GM23338 (cell line): ENCODE measurements around the gene VAT1. TPM values are rescaled to one million over a fixed set of nuclear protein-coding genes. Genes with fewer than 3 reads are reported as not detected.

ENCODE experiments used
- ATAC-seq: fragments of 200-7000 bp; cut with Tn5 transposase; 3 replicates; pipeline ENCODE4 v1.9.1; 2020
- DNase-seq: peaks from one replicate; pipeline ENCODE4 v3.0.0-alpha.2; 2015; ENCODE audit warnings: low spot score
- H2AFZ ChIP-seq: fragments of 200-600 bp; sonication (generic); 2 replicates; pipeline ENCODE4 v1.8.0; 2016; ENCODE audit warnings: antibody characterized with exemption, mild to moderate bottlenecking, moderate library complexity
- H3F3A ChIP-seq: fragments of 200-600 bp; sonication (generic); replicated peaks from 2 replicates; pipeline ENCODE4 v1.8.0; 2017; ENCODE audit warnings: antibody characterized with exemption, mixed run types, low read depth
- H3K27ac ChIP-seq: fragments of 200-600 bp; sonication (generic); 2 replicates; pipeline ENCODE4 v1.6.1; 2016; ENCODE audit warnings: low read depth
- H3K27me3 ChIP-seq: fragments of 200-600 bp; sonication (generic); 2 replicates; pipeline ENCODE4 v1.8.0; 2016; ENCODE audit warnings: mild to moderate bottlenecking, mixed run types, moderate library complexity; ENCODE audit not compliant: insufficient read depth
- H3K36me3 ChIP-seq: fragments of 200-600 bp; sonication (generic); 2 replicates; pipeline ENCODE4 v1.8.0; 2016; ENCODE audit warnings: mild to moderate bottlenecking; ENCODE audit not compliant: insufficient read depth
- H3K4me1 ChIP-seq: fragments of 200-600 bp; sonication (generic); 2 replicates; pipeline ENCODE4 v1.8.0; 2016; ENCODE audit warnings: mild to moderate bottlenecking, moderate library complexity; ENCODE audit not compliant: insufficient read depth
- H3K4me2 ChIP-seq: fragments of 200-600 bp; sonication (generic); 2 replicates; pipeline ENCODE4 v1.7.1; 2017; ENCODE audit warnings: mixed run types
- H3K4me3 ChIP-seq: fragments of 200-600 bp; sonication (generic); 2 replicates; pipeline ENCODE4 v1.6.1; 2016; ENCODE audit warnings: mixed run types
- H3K79me2 ChIP-seq: fragments of 200-600 bp; sonication (generic); replicated peaks from 2 replicates; pipeline ENCODE4 v1.8.0; 2017; ENCODE audit warnings: mild to moderate bottlenecking; ENCODE audit not compliant: insufficient read depth
- H3K9me2 ChIP-seq: fragments of 200-600 bp; sonication (generic); 2 replicates; pipeline ENCODE4 v1.8.0; 2017; ENCODE audit not compliant: insufficient read depth
- H4K20me1 ChIP-seq: fragments of 200-600 bp; sonication (generic); replicated peaks from 2 replicates; pipeline ENCODE4 v1.8.0; 2017; ENCODE audit warnings: mild to moderate bottlenecking; ENCODE audit not compliant: insufficient read depth
- H3K27ac Mint-ChIP-seq: 2 replicates; pipeline ENCODE4 v1.8.0; 2020; ENCODE audit warnings: inconsistent platforms, mild to moderate bottlenecking, moderate library complexity, mixed read lengths
- H3K27me3 Mint-ChIP-seq: 3 replicates; pipeline ENCODE4 v1.8.0; 2022; ENCODE audit warnings: low read depth, mild to moderate bottlenecking, moderate library complexity, mixed read lengths, inconsistent platforms; ENCODE audit not compliant: insufficient read depth, poor library complexity
- H3K36me3 Mint-ChIP-seq: 3 replicates; pipeline ENCODE4 v1.8.0; 2021; ENCODE audit warnings: low read depth, mild to moderate bottlenecking, inconsistent platforms, moderate library complexity, mixed read lengths
- H3K4me1 Mint-ChIP-seq: 3 replicates; pipeline ENCODE4 v1.8.0; 2020; ENCODE audit warnings: mild to moderate bottlenecking, inconsistent platforms, mixed read lengths
- H3K4me3 Mint-ChIP-seq: 3 replicates; pipeline ENCODE4 v1.8.0; 2021; ENCODE audit warnings: moderate library complexity, mild to moderate bottlenecking, inconsistent platforms, mixed read lengths
- H3K9me3 Mint-ChIP-seq: 3 replicates; pipeline ENCODE4 v1.8.0; 2020; ENCODE audit warnings: moderate library complexity, mild to moderate bottlenecking, inconsistent platforms, mixed read lengths
- CREB1 ChIP-seq: fragments of 250-450 bp; sonication (Bioruptor Pico); IDR thresholded peaks from 2 replicates; pipeline ENCODE4 v1.5.0; 2020; ENCODE audit warnings: low read depth, mild to moderate bottlenecking, moderate library complexity
- EZH2 ChIP-seq: fragments of 200-600 bp; sonication (generic); IDR thresholded peaks from one replicate; pipeline ENCODE4 v1.8.0; 2017; ENCODE audit warnings: antibody characterized with exemption, mild to moderate bottlenecking, low read depth; ENCODE audit not compliant: unreplicated experiment
- EZH2phosphoT487 ChIP-seq: fragments of 200-600 bp; sonication (generic); IDR thresholded peaks from one replicate; pipeline ENCODE4 v1.8.1; 2018; ENCODE audit warnings: antibody characterized with exemption; ENCODE audit not compliant: unreplicated experiment
- JUNB ChIP-seq: IDR thresholded peaks from one replicate; pipeline ENCODE4 v1.6.1; 2016; ENCODE audit warnings: antibody characterized with exemption; ENCODE audit not compliant: unreplicated experiment
- POLR2AphosphoS5 ChIP-seq: IDR thresholded peaks from 2 replicates; pipeline ENCODE4 v1.6.1; 2016; ENCODE audit warnings: antibody characterized with exemption, low read depth
- polyA plus RNA-seq: library from polyadenylated mRNA; unstranded; fragments of >200 nt; fragmentation: Nextera tagmentation; extraction: Ambion mirVana; gene quantifications from 2 replicates; pipeline ENCODE4 v1.2.1, GENCODE V29; 2016
- total RNA-seq: library from RNA; depleted of rRNA; stranded (reverse); fragments of >200 nt; shearing (Covaris generic); gene quantifications from 2 replicates; pipeline ENCODE4 v1.2.3, GENCODE V29; 2014
- TF ChIP-seq, protein P1 (sequence below): fragments of 250-450 bp; sonication (Bioruptor Pico); IDR thresholded peaks from 2 replicates; pipeline ENCODE4 v1.5.0; 2020; ENCODE audit warnings: mild to moderate bottlenecking, moderate library complexity
- TF ChIP-seq, protein P2 (sequence below): IDR thresholded peaks from one replicate; pipeline ENCODE4 v1.6.1; 2018; ENCODE audit warnings: antibody characterized with exemption; ENCODE audit not compliant: unreplicated experiment
- TF ChIP-seq, protein P3 (sequence below), 2 experiments: fragments of 200-600 bp in 1 of 2; sonication (generic) in 1 of 2; conservative IDR thresholded peaks; 2 replicates each; pipeline versions ENCODE4 v1.5.1 to v1.6.1; 2016 to 2017; ENCODE audit warnings: antibody characterized with exemption in 2 of 2, low read depth in 2 of 2, mild to moderate bottlenecking in 2 of 2, moderate library complexity in 1 of 2
- TF ChIP-seq, protein P4 (sequence below): IDR thresholded peaks from 2 replicates; pipeline ENCODE4 v1.6.1; 2016; ENCODE audit warnings: antibody characterized with exemption

The VAT1 gene
- total and polyA plus RNA-seq, 2 experiments from 2014 or later, result 233 to 300 TPM

DNA sequence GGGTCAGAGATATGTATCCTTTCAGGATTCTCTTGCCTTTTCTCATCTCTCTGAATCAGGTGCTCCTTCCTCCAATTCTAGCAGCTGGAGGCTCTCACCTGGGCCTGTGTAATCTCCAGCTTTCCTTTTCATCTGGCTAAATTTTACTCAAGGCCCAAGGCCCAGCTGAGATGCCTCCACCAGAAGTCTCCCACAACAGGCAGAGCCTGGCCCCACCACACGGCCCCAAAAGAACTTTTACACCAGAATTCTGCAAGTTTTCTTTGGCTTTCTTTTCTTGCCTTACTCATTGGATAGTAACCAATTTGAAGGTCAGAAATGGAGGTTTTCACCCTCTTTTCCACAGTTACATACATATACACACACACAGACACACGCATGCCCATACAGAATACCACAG lies 17.5 kb upstream of the VAT1 start:
- H3F3A ChIP-seq, result peaks cover 25% of the 10 kb centered on the region
- no peak overlapping the region for H2AFZ ChIP-seq
- H3K27me3 ChIP-seq, result no peaks in the 10 kb centered on the region
- H4K20me1 ChIP-seq, result no peaks in the 10 kb centered on the region
- no peaks in the 10 kb centered on the region for H3K36me3 ChIP-seq
- Mint-ChIP-seq H3K36me3 (0 out of 3 replicates have a peak, but pooled peaks cover 2% of the 10 kb centered on the region), H3K4me3 (no peak overlapping the region), H3K4me1 (peaks cover 72% of the 10 kb centered on the region), H3K27me3 (peaks cover 17% of the 10 kb centered on the region), H3K27ac (peak overlapping the region; percentile 61; the same call in 1 of the 2 replicates), H3K9me3 (no peaks in the 10 kb centered on the region)
- TF ChIP-seq JUNB, result no peak
- ATAC-seq (no peak), DNase-seq (no peak)
- H3K79me2 ChIP-seq, result no peaks in the 10 kb centered on the region
- no peak overlapping the region for H3K4me3 ChIP-seq
- no peaks in the 10 kb centered on the region for H3K9me2 ChIP-seq
- H3K4me2 ChIP-seq, result no peak overlapping the region
- H3K4me1 ChIP-seq, result peaks cover 64% of the 10 kb centered on the region
- H3K27ac ChIP-seq, result peak overlapping the region; percentile 64; the same call in 1 of the 2 replicates

DNA sequence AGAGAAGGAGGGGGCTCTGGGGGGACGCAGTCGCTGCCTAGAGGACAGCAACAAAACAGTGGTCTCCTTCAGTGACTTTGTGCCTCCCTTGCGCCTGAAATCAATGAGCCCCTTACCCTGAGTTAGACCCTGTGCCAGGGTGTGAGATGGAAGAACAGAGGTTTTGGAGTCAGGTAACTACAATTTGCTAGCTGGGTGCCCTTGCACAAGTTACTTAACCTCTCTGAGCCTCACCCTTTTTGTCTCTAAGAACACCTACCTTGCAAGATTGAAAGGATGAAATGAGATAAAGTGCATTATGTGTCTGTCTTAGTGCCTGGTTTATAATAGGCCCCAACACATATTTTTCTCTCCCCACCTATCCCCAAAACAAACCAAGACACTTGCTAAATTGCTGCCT lies 12.7 kb upstream of the VAT1 start:
- Mint-ChIP-seq H3K4me3 (peak overlapping the region; percentile 22; the same call in 1 of the 3 replicates), H3K9me3 (no peaks in the 10 kb centered on the region), H3K4me1 (peaks cover 55% of the 10 kb centered on the region), H3K27me3 (peaks cover 23% of the 10 kb centered on the region), H3K36me3 (peaks cover 4% of the 10 kb centered on the region; the same call in 1 of the 3 replicates), H3K27ac (peak overlapping the region; percentile 93)
- Histone ChIP-seq H3K4me1 (peaks cover 59% of the 10 kb centered on the region), H4K20me1 (no peaks in the 10 kb centered on the region), H3K4me2 (peak overlapping the region; percentile 73), H3K27ac (peak overlapping the region; percentile 84), H3K9me2 (no peaks in the 10 kb centered on the region), H3F3A (peaks cover 18% of the 10 kb centered on the region), H2AFZ (no peak overlapping the region), H3K4me3 (peak overlapping the region; percentile 47), H3K79me2 (no peaks in the 10 kb centered on the region), H3K27me3 (no peaks in the 10 kb centered on the region), H3K36me3 (no peaks in the 10 kb centered on the region)
- ATAC-seq (no peak), DNase-seq (no peak)
- TF ChIP-seq EZH2phosphoT487, result no peak
- TF ChIP-seq POLR2AphosphoS5, result no peak
- TF ChIP-seq JUNB, result no peak
- TF ChIP-seq CREB1 (CRISPR knock-in tag), result no peak
- TF ChIP-seq, protein P1, sequence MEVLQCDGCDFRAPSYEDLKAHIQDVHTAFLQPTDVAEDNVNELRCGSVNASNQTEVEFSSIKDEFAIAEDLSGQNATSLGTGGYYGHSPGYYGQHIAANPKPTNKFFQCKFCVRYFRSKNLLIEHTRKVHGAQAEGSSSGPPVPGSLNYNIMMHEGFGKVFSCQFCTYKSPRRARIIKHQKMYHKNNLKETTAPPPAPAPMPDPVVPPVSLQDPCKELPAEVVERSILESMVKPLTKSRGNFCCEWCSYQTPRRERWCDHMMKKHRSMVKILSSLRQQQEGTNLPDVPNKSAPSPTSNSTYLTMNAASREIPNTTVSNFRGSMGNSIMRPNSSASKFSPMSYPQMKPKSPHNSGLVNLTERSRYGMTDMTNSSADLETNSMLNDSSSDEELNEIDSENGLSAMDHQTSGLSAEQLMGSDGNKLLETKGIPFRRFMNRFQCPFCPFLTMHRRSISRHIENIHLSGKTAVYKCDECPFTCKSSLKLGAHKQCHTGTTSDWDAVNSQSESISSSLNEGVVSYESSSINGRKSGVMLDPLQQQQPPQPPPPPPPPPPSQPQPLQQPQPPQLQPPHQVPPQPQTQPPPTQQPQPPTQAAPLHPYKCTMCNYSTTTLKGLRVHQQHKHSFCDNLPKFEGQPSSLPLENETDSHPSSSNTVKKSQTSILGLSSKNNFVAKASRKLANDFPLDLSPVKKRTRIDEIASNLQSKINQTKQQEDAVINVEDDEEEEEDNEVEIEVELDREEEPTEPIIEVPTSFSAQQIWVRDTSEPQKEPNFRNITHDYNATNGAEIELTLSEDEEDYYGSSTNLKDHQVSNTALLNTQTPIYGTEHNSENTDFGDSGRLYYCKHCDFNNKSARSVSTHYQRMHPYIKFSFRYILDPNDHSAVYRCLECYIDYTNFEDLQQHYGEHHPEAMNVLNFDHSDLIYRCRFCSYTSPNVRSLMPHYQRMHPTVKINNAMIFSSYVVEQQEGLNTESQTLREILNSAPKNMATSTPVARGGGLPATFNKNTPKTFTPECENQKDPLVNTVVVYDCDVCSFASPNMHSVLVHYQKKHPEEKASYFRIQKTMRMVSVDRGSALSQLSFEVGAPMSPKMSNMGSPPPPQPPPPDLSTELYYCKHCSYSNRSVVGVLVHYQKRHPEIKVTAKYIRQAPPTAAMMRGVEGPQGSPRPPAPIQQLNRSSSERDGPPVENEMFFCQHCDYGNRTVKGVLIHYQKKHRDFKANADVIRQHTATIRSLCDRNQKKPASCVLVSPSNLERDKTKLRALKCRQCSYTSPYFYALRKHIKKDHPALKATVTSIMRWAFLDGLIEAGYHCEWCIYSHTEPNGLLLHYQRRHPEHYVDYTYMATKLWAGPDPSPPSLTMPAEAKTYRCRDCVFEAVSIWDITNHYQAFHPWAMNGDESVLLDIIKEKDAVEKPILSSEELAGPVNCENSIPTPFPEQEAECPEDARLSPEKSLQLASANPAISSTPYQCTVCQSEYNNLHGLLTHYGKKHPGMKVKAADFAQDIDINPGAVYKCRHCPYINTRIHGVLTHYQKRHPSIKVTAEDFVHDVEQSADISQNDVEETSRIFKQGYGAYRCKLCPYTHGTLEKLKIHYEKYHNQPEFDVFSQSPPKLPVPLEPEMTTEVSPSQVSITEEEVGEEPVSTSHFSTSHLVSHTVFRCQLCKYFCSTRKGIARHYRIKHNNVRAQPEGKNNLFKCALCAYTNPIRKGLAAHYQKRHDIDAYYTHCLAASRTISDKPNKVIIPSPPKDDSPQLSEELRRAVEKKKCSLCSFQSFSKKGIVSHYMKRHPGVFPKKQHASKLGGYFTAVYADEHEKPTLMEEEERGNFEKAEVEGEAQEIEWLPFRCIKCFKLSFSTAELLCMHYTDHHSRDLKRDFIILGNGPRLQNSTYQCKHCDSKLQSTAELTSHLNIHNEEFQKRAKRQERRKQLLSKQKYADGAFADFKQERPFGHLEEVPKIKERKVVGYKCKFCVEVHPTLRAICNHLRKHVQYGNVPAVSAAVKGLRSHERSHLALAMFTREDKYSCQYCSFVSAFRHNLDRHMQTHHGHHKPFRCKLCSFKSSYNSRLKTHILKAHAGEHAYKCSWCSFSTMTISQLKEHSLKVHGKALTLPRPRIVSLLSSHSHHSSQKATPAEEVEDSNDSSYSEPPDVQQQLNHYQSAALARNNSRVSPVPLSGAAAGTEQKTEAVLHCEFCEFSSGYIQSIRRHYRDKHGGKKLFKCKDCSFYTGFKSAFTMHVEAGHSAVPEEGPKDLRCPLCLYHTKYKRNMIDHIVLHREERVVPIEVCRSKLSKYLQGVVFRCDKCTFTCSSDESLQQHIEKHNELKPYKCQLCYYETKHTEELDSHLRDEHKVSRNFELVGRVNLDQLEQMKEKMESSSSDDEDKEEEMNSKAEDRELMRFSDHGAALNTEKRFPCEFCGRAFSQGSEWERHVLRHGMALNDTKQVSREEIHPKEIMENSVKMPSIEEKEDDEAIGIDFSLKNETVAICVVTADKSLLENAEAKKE (CRISPR knock-in tag), result no peak
- TF ChIP-seq, protein P2, sequence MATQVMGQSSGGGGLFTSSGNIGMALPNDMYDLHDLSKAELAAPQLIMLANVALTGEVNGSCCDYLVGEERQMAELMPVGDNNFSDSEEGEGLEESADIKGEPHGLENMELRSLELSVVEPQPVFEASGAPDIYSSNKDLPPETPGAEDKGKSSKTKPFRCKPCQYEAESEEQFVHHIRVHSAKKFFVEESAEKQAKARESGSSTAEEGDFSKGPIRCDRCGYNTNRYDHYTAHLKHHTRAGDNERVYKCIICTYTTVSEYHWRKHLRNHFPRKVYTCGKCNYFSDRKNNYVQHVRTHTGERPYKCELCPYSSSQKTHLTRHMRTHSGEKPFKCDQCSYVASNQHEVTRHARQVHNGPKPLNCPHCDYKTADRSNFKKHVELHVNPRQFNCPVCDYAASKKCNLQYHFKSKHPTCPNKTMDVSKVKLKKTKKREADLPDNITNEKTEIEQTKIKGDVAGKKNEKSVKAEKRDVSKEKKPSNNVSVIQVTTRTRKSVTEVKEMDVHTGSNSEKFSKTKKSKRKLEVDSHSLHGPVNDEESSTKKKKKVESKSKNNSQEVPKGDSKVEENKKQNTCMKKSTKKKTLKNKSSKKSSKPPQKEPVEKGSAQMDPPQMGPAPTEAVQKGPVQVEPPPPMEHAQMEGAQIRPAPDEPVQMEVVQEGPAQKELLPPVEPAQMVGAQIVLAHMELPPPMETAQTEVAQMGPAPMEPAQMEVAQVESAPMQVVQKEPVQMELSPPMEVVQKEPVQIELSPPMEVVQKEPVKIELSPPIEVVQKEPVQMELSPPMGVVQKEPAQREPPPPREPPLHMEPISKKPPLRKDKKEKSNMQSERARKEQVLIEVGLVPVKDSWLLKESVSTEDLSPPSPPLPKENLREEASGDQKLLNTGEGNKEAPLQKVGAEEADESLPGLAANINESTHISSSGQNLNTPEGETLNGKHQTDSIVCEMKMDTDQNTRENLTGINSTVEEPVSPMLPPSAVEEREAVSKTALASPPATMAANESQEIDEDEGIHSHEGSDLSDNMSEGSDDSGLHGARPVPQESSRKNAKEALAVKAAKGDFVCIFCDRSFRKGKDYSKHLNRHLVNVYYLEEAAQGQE, result no peak
- TF ChIP-seq EZH2, result no peak
- TF ChIP-seq, protein P3, sequence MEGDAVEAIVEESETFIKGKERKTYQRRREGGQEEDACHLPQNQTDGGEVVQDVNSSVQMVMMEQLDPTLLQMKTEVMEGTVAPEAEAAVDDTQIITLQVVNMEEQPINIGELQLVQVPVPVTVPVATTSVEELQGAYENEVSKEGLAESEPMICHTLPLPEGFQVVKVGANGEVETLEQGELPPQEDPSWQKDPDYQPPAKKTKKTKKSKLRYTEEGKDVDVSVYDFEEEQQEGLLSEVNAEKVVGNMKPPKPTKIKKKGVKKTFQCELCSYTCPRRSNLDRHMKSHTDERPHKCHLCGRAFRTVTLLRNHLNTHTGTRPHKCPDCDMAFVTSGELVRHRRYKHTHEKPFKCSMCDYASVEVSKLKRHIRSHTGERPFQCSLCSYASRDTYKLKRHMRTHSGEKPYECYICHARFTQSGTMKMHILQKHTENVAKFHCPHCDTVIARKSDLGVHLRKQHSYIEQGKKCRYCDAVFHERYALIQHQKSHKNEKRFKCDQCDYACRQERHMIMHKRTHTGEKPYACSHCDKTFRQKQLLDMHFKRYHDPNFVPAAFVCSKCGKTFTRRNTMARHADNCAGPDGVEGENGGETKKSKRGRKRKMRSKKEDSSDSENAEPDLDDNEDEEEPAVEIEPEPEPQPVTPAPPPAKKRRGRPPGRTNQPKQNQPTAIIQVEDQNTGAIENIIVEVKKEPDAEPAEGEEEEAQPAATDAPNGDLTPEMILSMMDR (conservative IDR thresholded peaks at IDR 0.05; ENCODE audit: low read depth in 2 of 2), result no peak
- TF ChIP-seq, protein P4, sequence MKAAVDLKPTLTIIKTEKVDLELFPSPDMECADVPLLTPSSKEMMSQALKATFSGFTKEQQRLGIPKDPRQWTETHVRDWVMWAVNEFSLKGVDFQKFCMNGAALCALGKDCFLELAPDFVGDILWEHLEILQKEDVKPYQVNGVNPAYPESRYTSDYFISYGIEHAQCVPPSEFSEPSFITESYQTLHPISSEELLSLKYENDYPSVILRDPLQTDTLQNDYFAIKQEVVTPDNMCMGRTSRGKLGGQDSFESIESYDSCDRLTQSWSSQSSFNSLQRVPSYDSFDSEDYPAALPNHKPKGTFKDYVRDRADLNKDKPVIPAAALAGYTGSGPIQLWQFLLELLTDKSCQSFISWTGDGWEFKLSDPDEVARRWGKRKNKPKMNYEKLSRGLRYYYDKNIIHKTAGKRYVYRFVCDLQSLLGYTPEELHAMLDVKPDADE, result no peak
